H4 (cell line): ENCODE data around the gene MRPS15. TPM values are rescaled to one million over a fixed set of nuclear protein-coding genes. Genes with fewer than 3 reads are reported as not detected.
"Not testable (repeated sequence)": the region's sequence is repeated elsewhere in the genome, so short reads cannot be mapped to it uniquely, and the experiment has no call there.

ENCODE experiments used
- DNase-seq: peaks from one replicate; pipeline ENCODE4 v3.0.0-alpha.2; 2015; ENCODE audit warnings: low spot score
- total RNA-seq: library from RNA; depleted of rRNA; stranded (reverse); fragments of >200 nt; shearing (Covaris generic); gene quantifications from 2 replicates; pipeline ENCODE4 v1.2.3, GENCODE V29; 2014

MRPS15 gene
- total RNA-seq, 1 experiment from 2014 or later, result 121 TPM

- no peak for DNase-seq
Measured at GRCh38 chr1:36484099-36484498, 19.9 kb upstream of the MRPS15 start.

- no peak for DNase-seq
Measured at GRCh38 chr1:36482724-36483388, 18.7 kb upstream of the MRPS15 start, which contains the start of gene CSF3R. Gene CSF3R, minus strand, starts transcription at chr1:36482913. Its CDS starts 3,417 bp downstream, at chr1:36479496.

- no peak for DNase-seq
Measured at GRCh38 chr1:36481771-36482723, 17.9 kb upstream of the MRPS15 start.

DNA sequence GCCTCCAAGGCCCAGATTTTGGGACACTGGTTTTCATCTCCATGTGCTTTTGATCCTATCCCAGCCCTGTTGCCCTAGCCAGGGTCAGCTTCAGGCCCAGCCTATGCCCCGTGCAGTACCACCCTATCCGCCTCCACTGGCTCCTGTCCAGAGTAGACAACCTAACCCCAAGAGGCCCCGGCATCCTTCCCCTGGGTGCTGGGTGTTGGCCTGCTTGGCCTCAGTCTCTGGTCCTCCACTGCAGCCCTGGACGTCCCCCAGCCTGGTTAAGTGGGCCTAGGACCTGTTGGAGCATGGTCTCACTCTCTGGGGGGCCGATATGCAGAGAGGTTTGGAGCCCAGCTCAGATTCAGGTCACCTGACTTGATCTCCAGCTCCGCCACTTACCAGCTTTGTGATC, 16.9 kb upstream of the MRPS15 start:
- no peak for DNase-seq

DNA sequence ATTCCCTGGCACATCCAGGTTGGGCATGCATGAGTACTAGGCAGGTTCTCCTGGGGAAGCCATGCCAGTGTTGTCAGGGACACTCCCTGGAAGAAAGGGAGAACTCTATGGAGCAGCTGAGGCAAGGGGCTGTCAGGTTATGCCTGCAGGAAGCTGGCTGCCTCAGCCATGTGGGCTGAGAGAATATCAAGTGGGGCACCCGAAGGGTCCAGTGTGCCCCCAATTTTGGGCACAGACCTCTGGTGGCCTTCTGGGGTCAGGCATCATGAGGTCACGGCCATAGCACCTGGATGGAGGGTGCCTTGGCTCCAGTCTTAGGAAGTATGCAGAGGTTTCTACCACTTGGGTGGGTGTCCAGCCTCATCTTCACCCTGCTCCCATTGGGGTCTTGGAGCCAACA, 16.0 kb upstream of the MRPS15 start:
- DNase-seq, result no peak

- DNase-seq, result no peak
Measured at GRCh38 chr1:36479505-36480051, 15.4 kb upstream of the MRPS15 start.

- not testable (repeated sequence) for DNase-seq
Measured at GRCh38 chr1:36477615-36478014, 13.4 kb upstream of the MRPS15 start.

DNA sequence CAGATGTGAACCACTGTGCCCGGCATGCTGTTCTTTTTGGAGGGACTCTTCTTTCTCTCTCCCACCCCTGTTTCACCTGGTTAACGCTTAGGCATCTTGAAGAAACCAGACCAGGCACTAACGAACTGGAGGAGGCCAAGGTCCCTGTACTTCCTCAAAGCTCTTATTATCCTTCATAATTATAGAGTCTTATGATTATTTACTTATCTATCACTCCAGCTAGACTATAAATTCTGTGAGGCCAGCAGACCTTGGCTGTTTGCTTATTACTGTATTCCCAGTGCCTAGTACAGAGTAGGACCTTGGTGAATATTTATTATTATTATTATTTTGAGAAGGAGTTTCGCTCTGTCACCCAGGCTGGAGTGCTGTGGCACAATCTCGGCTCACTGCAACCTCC, 12.8 kb upstream of the MRPS15 start:
- no peak for DNase-seq

DNA sequence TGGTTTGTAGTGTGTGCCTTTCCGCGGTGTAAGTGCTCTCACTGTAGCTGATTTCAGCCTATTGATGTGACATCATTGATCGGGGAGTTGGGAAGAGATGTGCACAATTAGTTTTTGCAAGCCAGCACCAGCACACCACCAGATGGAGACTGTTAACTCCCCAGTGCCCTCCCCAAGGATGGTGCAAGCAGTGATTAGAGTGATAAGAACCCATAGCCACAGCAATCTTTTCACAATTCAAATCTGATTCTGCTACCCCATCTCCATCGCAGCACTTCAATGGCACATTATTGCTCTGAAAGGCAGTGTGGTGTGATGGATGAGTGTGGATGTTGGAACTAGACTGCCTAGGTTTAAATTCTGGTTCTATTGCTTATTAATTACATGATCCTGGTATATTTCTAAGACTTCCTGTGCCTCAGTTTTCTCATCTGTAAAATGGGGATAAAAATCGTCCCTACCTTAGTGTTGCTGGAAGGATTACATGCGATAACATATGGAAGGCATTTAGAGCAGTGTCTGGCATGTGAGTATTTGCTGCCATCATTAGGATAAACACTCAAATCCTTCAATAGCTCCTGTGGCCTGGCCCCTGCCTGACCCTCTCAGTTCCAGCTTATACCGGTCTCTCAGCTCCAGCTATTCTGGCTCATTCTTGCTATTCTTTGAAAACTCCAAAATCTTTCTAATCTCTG, 11.9 kb upstream of the MRPS15 start:
- no peak for DNase-seq

DNA sequence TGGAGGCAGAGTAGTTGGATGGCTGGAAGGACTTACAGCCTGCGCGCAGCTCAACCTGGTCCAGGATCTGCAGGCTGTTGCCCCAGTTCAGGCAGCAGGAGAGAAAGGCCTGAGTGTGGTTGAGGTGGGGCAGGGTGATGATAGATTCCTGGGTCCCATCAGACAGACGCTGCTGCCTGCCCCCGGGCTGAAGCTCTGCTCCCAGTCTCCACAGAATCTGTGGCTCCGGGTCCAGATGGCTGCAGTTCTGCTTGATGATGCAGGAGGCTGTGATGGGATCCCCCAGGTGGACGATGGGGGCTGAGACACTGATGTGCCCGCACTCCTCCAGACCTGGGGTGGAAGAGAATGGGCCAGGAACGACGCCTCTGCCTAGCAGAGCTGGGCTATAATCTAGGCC, 11.2 kb upstream of the MRPS15 start:
- no peak for DNase-seq

- DNase-seq, result no peak
Measured at GRCh38 chr1:36472656-36473055, 8.5 kb upstream of the MRPS15 start.

DNA sequence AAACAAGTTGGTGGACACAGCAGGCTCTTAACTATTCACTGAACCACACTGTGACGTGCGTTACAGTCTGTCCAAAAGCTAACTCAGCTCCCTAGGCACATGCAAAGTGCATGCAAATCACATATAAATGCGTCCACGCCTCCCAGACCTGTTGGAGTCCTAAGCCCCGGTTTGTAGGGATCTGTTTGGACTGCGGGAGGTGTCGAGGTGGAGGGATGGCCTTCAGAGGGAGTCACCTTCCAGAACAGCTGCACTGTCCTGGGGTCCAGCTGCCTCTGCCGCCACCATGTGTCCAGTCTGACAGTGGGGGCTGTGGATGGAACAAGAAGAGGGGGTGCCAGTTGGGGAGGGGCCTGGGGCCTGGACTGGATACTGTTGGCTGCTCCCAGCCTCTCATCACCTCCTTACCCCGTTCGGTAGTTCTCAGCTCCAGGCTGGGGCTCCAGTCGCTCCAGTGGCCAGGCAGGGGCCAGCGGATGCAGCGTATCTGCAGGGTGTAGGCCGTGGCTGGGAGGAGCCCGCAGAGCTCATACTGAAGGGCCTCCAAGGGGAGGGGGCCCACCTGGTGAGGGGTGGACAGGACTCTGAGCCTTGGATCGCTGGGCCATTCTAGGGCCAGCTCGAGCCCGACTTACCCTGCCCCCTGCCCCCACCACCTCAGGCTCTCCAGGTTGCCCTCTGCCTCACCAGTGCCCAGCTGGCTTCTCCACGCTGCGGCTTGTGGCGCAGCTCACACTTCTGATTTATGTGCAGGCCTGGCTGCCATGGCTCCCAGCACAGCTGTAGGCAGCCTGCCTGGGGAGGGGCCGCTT, 7.9 kb upstream of the MRPS15 start:
- DNase-seq, result no peak

GRCh38 chr1:36469163-36469562, 5.0 kb upstream of the MRPS15 start:
- DNase-seq, result no peak

- no peak for DNase-seq
Measured at GRCh38 chr1:36467700-36468455, 3.7 kb upstream of the MRPS15 start.

GRCh38 chr1:36467027-36467410, 2.8 kb upstream of the MRPS15 start:
- no peak for DNase-seq

- DNase-seq, result no peak
Measured at GRCh38 chr1:36466370-36467026, 2.3 kb upstream of the MRPS15 start.

DNA sequence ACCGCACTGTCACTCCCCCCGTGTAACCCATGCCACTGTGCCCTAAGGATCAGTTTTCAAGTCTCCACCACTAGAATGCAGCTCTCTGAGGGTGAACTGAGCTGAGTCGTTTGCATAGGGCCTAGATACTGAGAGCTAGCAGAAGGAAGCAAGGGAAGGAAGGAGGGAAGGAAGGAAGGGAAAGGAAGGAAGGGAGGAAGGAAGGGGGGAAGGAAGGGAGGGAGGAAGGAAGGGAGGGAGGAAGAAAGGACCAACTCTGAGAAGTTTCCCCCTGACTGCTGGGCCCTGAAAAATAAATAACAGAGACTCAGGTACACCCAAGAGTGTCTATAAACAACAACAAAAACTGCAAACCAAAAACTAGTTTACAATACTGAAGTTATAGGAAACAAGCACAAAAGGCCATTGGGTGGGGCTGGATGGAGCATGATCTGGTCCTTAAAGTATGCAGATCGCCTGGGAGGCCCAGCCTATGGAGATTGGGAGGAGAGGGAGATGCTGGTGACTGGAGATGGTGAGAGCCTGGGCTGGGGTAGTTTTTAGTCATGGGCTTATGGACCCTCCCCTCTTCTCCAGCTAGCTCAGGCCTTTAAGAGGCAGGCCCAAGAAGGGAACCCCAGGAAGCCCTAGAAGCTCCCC, 1.7 kb upstream of the MRPS15 start:
- no peak for DNase-seq

DNA sequence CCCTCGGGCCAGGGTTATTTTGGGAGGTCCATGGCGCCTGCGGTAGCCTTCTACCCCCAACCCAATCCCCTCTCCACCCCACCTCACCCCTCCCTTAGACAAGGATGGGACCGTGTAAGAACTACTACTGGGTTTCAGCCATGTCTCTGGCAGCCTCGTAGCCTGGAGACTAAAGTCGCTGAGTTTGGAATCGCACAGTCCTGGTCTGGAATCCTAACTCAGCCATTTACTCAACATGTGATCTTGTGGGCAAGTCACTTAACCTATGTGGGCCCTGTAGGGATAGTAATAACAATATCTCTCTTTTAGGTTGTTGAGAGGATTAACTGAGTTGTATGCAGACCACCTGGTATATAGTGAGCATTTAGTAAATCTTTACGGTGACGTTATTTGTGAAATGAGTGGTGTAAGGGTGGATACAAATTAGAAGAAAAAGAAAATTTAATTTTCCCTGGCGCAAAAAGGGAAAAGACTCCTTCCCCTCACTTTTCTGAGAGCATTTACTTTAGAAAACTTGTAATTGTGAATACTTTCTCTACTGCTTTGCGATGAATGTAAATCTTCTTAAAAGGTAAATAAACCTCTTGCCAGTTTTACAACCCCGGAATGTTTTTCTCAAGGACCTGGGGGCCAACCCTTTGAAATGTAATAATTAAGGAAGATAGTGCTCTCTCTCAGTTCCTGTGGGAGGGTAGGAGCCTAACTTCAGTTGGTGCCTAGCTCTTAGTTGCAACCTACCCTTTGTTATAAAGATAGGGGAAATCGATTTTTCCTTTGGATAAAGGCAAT, 615 bp upstream of the MRPS15 start:
- no peak for DNase-seq

DNA sequence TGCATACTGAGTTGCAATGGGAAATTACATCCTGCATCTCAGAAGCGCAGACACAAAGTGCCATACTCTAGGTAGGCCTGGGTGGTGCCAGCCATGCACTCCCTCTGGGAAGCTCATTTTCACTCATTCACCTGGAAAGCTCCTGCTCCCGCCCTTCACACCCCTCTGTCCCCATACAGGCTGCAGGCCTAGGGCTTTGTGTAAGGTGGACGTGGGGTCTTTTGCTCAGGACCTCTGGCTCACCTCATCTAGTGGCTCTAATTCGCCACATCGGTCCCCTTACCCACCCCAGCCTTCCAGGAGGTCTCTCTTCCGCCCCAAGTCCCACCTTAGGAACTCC, 751 bp downstream of the MRPS15 start:
- no peak for DNase-seq
